ENCODE data around the gene PHYH. TPM values are rescaled to one million over a fixed set of nuclear protein-coding genes. Genes with fewer than 3 reads are reported as not detected.
"Not testable (repeated sequence)": the region's sequence is repeated elsewhere in the genome, so short reads cannot be mapped to it uniquely, and the experiment has no call there.

PHYH gene
- total RNA-seq, 1 donor from 2014 or later = 9.8 TPM

DNA sequence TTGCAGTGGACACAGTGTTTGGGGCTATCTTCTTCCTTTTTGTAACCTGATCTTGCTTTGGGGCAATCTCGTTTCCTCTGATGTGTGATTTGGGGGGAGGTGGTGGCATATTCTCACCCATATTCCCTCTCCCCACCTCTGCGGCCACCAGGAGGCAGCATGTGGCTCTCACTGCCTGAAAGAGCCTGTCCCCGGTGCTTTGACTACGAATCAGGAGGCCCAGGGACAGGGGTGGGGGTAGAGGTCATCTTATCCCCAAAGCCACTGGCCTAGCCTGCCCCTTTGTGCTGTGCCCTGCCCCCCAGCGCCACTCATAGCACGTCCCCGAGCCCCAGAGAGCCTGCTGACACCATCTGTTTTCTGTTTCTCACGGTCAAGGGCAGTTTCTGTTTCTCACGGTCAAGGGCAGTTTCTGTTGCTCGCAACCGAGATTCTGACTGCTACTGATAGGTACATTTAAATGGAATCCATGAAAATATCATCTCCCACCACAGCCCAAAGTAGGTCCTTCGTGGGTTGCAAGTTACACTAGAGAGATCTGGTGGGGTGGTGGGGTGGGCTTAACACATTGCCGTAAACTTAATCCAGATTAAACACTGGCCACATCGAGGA, 28.2 kb downstream of the PHYH start:
- DNase-seq = peak; percentile 7

DNA sequence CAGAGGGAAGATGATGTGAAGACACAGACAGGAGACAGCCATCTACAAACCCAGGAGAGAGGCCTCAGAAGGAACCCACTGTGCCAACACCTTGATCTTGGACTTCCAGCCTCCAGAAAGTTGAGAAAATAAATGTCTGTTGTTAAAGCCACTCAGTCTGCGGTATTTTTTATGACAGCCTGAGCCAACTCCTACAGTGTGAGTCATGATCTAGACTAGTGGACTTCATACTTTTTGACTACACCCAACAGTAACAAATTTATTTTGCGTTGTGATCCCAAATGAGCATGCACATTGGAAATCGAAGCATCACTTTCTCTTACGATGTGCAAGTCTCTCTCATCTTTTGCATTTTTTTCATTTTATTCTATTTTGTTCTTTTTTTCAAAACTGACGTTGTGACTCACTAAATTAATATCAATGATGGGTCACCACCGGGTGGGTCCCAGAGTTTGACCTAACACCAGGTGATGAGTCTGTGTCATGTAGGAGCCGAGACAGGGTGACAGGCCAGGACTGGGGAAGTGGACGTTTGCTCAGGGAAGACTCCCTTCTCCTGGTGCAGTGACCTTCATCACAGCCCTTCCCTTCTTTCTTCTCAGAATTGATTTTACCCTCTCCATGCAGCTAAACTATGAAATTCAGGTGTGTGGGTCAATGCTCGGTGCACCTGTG, 28.9 kb downstream of the PHYH start:
- DNase-seq = no peak

DNA sequence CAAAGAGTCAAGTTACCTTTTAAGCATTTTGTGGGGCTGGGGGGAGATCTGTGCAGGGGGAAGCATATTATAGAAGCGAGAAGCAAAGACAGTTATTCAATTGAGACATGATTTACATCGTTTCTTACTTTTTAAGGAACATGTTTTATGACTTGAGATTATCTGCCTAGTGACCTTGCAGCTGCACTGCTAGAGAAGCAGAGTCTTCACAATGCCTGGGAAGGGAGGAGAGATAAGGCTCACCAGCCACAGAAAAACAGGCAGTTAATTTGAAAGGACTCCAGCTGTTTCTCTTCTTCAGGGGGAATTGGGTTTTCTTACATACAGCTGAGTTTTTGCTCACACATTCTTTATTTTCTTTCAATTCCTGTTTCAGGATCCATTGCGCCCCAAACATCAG, 31.0 kb downstream of the PHYH start:
- DNase-seq = no peak

DNA sequence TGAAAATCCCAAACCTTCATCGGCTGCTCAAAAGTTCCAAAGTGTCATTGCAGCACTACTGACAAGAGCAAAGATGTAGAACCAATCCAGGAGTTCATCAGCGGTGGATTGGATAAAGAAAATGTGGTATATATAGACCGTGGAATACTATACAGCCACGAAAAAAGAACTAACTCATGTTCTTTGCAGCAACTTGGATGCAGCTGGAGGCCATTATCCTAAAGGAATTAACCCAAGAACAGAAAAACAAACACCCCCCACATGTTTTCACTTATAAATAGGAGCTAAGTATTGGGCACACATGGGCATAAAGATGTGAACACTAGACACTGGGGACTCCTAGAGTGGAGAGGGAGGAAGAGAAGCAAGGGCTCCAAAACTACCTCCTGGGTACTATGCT, 31.6 kb downstream of the PHYH start:
- no peak for DNase-seq

DNA sequence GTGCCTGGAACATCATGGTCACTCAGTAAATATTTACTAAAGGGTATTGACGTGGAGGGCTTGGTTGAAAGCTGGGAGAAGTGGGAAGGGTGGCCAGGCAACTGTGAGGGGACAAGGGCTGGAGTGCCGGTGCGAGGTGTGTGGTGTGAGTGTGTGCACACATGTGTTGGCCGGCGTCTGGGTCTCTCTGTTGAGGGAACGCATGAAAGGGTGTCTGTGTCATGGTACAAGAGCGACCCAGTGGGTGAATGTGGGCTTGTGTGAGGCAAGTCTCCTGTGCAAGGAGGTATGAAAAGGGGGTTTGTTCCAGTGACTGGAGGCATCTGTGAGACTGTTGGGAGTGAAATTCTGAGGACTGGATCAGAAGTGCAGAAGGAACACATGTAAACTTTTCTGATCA, 36.3 kb downstream of the PHYH start:
- no peak for DNase-seq

DNA sequence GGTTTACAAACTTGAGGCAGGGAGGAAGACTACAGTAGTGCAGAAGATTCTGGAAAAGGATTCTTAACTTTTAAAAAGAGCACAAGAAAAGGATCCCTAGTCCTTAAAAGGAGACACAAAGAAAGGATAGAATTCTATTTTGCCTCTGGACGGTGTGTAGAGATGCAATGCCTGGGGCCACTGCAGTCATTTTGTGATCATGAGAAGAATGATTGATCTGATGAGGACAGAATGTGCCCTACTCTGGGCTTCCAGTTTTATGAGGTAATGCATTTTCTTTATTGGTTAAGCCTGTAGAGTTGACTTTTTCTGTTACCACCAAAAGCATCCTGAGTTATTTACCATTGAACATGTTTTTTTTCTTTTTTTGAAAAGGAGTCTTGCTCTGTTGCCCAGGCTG, 37.4 kb downstream of the PHYH start:
- DNase-seq = no peak

DNA sequence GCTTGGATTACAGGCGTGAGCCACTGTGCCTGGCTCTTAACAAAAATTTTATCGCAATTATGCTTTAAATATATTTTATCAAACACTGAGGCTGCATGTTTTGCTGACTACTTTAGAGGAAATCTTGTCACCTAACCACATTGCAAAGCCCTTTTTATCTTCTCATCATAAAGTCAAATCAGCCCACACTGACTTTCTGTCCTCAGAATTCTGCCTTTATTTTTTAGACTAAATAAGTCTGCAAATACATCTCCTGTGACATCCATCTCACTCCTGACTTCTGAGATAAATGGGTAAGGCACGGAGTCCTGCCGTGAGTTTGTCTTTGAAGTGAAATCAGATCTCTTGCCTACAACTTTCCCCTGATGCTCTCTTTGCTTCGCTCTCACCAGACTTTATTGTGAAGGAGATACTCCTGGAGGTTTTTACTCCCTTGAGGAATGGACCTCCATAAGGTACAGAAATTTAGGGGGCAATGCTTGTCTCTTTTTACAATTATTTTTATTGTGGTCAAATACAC, 42.2 kb downstream of the PHYH start:
- no peak for DNase-seq

DNA sequence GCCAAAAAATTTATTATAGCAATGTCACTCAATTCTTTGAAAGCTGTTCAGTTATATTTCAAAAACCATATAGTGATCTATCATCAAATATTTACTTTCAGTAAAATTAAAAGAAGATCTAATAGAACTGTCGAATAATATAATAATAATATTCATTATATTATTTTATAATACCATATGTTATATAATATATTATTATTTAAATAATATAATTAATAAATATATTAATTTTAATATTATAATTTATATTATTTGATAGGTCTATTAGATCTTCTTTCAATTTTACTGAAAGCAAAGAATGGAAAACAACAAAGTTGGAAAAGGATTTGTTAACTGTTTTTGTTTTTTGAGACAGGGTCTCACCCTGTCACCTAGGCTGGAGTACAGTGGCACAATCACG, 43.2 kb downstream of the PHYH start:
- no peak for DNase-seq

DNA sequence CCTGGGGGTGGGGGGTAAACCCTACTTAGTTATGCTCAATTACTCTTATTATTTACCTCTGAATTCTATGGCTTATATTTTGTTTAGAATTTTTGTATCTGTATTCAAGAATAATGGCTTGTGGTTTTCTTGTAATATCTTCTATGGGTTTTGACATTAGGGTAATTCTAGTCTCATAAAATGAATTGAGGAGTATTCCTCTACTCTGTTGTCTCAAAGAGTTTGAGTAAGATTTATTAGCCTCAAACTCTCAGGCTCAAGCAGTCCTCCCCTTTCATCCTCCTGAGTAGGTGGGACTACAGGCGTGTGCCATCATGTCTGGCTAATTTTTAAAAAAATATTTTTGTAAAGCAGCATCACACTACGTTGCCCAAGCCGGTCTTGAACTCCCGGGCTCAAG, 46.1 kb downstream of the PHYH start:
- DNase-seq = no peak

DNA sequence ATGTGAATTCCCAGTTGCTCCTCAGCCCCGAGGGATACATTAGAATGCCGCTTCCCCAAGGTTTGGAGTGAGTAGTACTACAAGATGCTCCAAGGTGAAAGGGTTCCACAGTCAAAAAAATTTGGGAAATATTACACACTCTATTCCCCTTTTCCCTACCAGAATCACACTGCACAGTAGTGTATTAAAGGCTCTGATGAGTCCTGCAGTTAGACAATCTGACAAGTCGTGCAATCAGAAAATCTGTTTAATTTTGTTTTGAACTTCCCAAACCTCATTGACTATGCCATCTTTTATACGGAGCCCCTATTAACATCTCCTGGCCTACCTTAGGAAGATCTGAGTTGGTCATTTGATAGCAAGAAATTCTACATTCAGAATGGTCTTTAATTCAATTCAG, 52.1 kb downstream of the PHYH start:
- DNase-seq = no peak

DNA sequence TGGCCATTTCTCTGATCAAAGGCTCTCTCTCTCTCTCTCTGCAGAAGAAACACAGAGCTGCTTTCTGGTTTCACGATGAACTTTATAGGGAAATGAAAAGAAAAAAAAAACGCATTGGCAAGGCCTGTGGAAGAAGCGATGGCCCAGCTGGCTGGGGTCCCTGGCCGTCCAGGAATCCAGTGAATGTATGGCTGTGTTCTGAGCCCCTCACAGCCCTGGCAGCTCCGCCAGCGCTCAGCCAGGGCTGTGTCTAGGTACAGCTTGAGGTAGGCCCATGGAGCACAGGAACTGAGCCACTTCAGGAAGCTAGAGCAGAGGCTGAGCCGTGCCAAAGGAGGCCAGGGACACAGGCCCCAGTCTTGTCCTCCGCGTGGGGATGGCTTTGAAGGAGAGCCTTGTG, 52.6 kb downstream of the PHYH start:
- no peak for DNase-seq

DNA sequence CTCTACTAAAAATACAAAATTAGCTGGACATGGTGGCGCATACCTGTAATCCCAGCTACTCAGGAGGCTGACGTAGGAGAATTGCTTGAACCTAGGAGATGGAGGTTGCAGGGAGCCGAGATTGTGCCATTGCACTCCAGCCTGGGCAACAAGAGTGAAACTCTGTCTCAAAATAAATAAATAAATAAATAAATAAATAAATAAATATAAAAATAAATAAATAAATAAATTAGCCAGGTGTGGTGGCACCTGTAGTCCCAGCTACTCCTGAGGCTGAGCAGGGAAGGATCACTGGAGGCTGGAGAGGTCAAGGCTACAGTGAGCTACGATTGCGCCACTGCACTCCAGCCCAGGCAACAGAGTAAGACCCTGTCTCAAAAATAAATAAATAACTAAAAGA, 57.6 kb downstream of the PHYH start:
- not testable (repeated sequence) for DNase-seq

DNA sequence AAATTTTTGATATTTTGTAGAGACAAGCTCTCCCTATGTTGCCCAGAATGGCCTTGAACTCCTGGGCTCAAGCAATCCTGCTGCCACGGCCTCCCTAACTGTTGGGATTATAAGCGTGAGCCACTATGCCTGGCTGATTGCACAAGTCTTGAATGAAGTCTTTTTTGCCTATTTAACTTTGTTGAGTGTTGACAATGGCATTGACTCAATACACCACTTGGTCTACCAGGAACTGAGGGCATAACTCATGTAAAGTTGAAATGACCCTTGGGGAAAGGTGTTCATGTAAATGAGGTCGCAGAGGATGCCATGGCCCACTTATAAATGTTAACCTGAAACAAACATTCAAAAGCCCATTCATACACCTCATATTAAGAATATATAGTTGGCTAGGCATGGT, 58.3 kb downstream of the PHYH start:
- no peak for DNase-seq

DNA sequence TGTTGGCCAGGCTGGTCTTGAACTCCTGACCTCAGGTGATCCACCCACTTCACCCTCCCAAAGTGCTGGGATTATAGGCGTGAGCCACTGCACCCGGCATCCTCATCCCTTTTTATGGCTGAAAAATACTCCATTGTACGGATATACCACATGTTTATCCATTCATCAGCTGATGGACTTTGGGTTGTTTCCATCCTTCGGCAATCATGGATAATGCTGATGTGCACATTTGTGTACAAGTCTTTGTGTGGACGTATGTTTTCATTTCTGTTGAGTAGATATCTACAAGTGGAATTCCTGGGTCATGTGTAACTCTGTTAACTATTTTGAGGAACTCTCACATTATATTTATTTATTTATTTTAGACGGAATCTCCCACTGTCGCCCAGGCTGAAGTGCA, 59.9 kb downstream of the PHYH start:
- no peak for DNase-seq

DNA sequence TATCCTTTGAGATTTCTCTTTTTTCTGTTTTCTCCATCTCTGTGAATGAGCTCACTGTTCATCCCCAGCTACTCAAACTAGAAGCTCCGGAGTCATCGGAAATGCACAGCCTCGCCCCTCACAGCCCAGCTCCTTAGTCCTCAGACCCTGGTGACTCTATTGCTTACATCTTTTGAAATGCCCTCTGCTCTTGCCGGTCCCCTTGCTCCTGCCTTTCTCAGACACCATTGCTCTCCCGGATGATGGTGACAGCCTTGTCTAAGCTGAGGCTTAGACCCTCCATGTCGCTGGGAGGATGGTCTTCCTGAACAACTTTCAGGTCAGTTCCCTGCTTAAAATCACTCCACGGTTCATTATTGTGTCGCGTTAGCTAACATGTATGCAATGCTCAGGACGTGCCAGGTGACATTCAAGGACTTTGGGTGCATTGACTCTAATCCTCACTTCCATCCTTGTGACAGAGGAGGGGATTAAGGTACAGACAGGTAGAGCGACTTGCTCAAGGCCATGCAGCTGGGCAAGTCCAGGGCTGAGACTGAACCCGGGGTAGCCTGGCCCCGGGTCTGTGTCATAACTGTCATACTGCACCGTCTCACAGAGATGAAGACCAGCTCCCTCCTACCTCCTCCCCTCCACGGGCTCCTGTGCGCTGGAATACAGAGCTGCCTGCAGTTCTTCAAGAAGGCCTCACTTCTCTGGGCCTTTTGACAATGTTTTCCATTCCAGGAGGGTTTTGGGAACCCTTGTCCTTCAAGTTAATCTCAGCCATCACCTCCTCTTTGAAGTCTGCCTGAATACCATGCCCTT, 61.4 kb downstream of the PHYH start:
- no peak for DNase-seq

DNA sequence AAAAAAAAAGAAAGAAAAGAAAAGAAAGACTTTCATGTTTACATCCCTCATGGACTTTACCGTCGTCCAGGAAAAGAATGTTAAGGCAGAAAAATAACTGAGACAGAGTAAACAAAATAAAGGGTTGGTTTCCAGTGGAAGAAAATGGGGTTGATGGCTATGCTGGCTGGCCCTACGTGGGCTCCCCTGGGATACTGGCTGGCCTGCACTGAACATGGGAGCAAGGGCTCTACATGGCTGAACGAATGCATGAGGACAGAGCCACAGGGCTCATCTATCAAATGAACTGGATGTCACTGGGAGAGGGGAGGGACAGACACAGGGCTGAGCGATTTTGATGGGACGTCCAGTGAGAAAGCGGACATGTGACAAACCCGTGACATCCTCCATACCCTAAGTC, 63.2 kb downstream of the PHYH start:
- no peak for DNase-seq

DNA sequence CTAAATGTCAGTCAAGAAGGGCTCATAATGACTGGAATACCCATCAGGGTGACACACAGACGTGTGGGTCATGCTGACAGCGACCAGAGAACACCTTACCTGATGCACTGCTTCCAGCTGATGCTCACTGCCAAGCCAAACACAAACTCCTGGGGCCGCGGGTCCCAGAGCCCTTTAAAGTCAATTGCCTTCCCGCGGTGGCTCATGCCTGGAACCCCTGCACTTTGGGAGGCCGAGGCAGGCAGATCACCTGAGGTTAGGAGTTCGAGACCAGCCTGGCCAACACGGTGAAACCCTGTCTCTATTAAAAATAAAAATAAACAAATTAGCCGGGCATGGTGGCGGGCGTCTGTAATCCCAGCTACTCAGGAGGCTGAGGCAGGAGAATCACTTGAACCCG, 65.1 kb downstream of the PHYH start:
- DNase-seq = not testable (repeated sequence)

DNA sequence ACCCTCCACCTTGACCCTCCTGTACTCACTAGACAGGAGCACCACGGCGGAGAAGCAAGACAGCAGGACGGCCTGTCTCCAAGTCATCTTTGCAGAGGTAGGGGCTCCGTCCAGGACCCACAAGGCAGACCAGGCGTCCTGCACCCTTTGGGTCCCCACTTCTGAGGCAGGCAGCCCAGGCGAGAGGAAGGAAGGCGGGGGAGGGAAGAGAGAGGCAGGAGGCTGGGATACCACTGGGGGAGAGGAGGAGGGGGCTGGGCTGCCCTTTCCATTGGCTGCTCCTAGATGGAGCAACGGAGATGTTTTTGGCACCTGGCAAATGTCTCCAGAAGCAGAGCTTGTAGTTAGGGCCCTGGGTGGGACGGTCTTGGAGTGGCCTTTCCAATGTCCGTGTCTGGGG, 65.7 kb downstream of the PHYH start, which contains the start of gene UCMA:
TSS of gene UCMA (minus strand) at position 203 of the 400 bp plus-strand sequence. CDS start at position 87, 116 bp downstream.
- no peak for DNase-seq

DNA sequence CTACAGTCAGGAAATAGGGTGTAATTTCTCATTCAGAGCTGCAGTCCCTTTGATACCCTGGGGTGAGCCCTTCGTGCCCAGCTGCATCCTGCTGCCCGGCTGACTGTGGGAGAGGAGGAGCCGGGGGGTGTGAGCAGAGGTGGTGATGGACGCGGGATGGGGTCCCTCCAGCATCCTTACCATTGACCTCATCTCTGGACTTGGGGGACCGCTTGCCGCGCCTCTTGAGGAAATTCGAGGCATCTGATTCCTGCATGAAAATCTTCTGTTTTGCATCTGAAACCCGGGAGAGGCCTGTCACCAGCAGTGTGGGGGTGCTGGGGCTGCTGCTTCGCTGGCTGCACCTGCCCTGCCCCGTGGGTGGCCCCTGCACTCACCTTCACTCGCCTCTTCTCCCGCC, 66.5 kb downstream of the PHYH start:
- DNase-seq = no peak

DNA sequence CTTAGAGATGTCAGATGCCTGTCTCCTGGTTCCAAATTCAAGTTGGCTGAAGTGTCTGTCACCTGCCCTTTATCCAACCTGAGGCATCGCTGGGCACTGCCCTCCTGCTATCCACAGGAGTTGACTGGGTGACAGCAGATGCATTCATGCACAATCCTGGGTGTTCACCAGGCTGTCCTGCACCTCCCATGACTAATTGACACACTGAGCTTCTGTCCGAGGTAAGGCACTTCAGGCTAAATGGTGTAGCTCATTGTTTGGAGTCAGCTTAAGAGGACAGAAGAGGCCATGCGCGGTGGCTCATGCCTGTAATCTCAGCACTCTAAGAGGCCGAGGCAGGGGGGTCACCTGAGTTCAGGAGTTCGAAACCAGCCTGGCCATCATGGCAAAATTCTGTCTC, 68.1 kb downstream of the PHYH start:
- DNase-seq = no peak

DNA sequence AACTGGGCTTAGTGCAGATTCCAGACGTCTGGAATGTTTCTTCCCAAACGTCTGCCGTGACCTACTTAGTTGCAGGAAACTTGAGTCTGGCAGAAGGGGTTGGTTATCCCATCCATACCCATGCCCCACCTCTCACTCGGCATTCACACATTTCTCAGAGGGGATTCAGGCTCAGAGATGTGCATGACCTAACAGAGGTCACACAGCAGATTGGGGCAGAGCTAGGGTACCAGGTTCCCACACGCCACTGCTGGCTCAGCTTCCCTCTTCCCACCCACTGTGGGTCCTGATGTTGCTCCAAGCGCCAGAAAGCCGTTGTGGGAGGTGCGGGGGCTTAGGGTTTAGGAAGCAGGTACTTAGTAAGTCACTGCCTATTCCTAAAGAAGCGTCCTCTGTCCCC, 68.7 kb downstream of the PHYH start:
- DNase-seq = no peak

Measured in occipital lobe (tissue), 2 donors.